ENCODE data around the gene ZNF653. TPM values are rescaled to one million over a fixed set of nuclear protein-coding genes. Genes with fewer than 3 reads are reported as not detected.

ZNF653 gene
- total RNA-seq, 1 donor from 2014 or later, result 13.4 TPM

- peaks cover 12% of the 10 kb centered on the region for H3K4me1 Mint-ChIP-seq (ENCODE audit: unreplicated experiment)
- peak; percentile 9 for TF ChIP-seq CTCF (conservative IDR thresholded peaks at IDR 0.05)
- H3K27me3 Mint-ChIP-seq, result no peaks in the 10 kb centered on the region
- no peak overlapping the region for H3K27ac Mint-ChIP-seq
- no peak overlapping the region for H3K4me3 Mint-ChIP-seq
- DNase-seq (ENCODE audit: extremely low spot score, unreplicated experiment), result no peak
- no peaks in the 10 kb centered on the region for H3K36me3 Mint-ChIP-seq
- no peaks in the 10 kb centered on the region for H3K9me3 Mint-ChIP-seq
These were observed 52.9 kb downstream of the ZNF653 start for GRCh38 chr19:11452620-11453310.

- no peak for TF ChIP-seq CTCF (conservative IDR thresholded peaks at IDR 0.05)
- DNase-seq (ENCODE audit: extremely low spot score, unreplicated experiment), result no peak
- H3K27ac Mint-ChIP-seq, result no peak overlapping the region
- H3K9me3 Mint-ChIP-seq, result no peaks in the 10 kb centered on the region
- no peak overlapping the region for H3K4me3 Mint-ChIP-seq
- no peaks in the 10 kb centered on the region for H3K27me3 Mint-ChIP-seq
- H3K4me1 Mint-ChIP-seq (ENCODE audit: unreplicated experiment), result peaks cover 12% of the 10 kb centered on the region
- no peaks in the 10 kb centered on the region for H3K36me3 Mint-ChIP-seq
These were observed 53.6 kb downstream of the ZNF653 start for GRCh38 chr19:11451871-11452619.

- no peak for TF ChIP-seq CTCF (conservative IDR thresholded peaks at IDR 0.05)
- Mint-ChIP-seq H3K4me3 (no peak overlapping the region), H3K27ac (no peak overlapping the region), H3K4me1 (ENCODE audit: unreplicated experiment) (peaks cover 12% of the 10 kb centered on the region), H3K9me3 (no peaks in the 10 kb centered on the region), H3K27me3 (no peaks in the 10 kb centered on the region), H3K36me3 (no peaks in the 10 kb centered on the region)
- DNase-seq (ENCODE audit: extremely low spot score, unreplicated experiment), result no peak
These were observed 54.2 kb downstream of the ZNF653 start for GRCh38 chr19:11451327-11451870.

- TF ChIP-seq CTCF (conservative IDR thresholded peaks at IDR 0.05), result no peak
- Mint-ChIP-seq H3K4me1 (ENCODE audit: unreplicated experiment) (peaks cover 12% of the 10 kb centered on the region), H3K9me3 (no peaks in the 10 kb centered on the region), H3K27ac (no peak overlapping the region), H3K36me3 (no peaks in the 10 kb centered on the region), H3K4me3 (no peak overlapping the region), H3K27me3 (no peaks in the 10 kb centered on the region)
- no peak for DNase-seq (ENCODE audit: extremely low spot score, unreplicated experiment)
These were observed 54.9 kb downstream of the ZNF653 start for GRCh38 chr19:11450570-11451326.

GRCh38 chr19:11448923-11449554 lies 56.6 kb downstream of the ZNF653 start:
- H3K9me3 Mint-ChIP-seq, result no peaks in the 10 kb centered on the region
- no peak for TF ChIP-seq CTCF (conservative IDR thresholded peaks at IDR 0.05)
- no peak overlapping the region for H3K27ac Mint-ChIP-seq
- peaks cover 12% of the 10 kb centered on the region for H3K4me1 Mint-ChIP-seq (ENCODE audit: unreplicated experiment)
- no peak overlapping the region for H3K4me3 Mint-ChIP-seq
- H3K27me3 Mint-ChIP-seq, result no peaks in the 10 kb centered on the region
- no peak for DNase-seq (ENCODE audit: extremely low spot score, unreplicated experiment)
- no peaks in the 10 kb centered on the region for H3K36me3 Mint-ChIP-seq

Data from type B pancreatic cell (in vitro differentiated cells).